ENCODE data around the gene TBRG1.

- TF ChIP-seq CTCF (IDR thresholded peaks at IDR 0.05; ENCODE audit: low read length) (no peak), EZH2 (IDR thresholded peaks at IDR 0.05; ENCODE audit: borderline replicate concordance, low read length) (no peak)
Observed at GRCh38 chr11:124610295-124610694, 12.4 kb upstream of the TBRG1 start.
